CD4-positive, alpha-beta T cell (primary cell): ENCODE measurements around the gene TBC1D2B. TPM values are rescaled to one million over a fixed set of nuclear protein-coding genes. Genes with fewer than 3 reads are reported as not detected.
A peak's percentile ranks its signal among the peaks of the same experiment; 100 is the strongest.

Experiments
- ATAC-seq: fragments of 200-7000 bp; cut with Tn5 transposase; one replicate; pipeline ENCODE4 v1.10.0; 2022; ENCODE audit warnings: mild to moderate bottlenecking; ENCODE audit not compliant: poor library complexity
- CTCF ChIA-PET: fragments of 350-600 bp; sonication (Branson Sonifier 250); formaldehyde crosslinking; loops from one replicate; lab custom pipeline; 2021; ENCODE audit warnings: antibody characterized with exemption, inconsistent platforms; lab: Charles Lee
- POLR2A ChIA-PET: fragments of 350-600 bp; sonication (Branson Sonifier 250); formaldehyde crosslinking; loops from one replicate; lab custom pipeline; 2021; ENCODE audit warnings: antibody characterized with exemption, inconsistent platforms; lab: Charles Lee
- DNase-seq, 14 experiments: peaks; one replicate each; pipeline ENCODE4 v3.0.0-alpha.2; 2013 to 2020; ENCODE audit warnings: mixed read lengths in 2 of 14
- H3K27ac ChIP-seq, 2 donors: one replicate each; pipeline versions ENCODE4 v1.5.1 to v1.7.0; 2013; ENCODE audit warnings: low read length in 2 of 2, low read depth in 1 of 2, mild to moderate bottlenecking in 1 of 2
- H3K27me3 ChIP-seq, 2 experiments: 1 replicate in 1 of 2; 2 replicates in 1 of 2; pipeline versions ENCODE4 v1.6.1 to v1.7.0; 2013; ENCODE audit warnings: low read length in 2 of 2, control low read depth in 1 of 2, mild to moderate bottlenecking in 1 of 2, moderate library complexity in 1 of 2; ENCODE audit not compliant: insufficient read depth in 2 of 2, control insufficient read depth in 1 of 2
- H3K36me3 ChIP-seq: one replicate; pipeline ENCODE4 v1.6.1; 2013; ENCODE audit warnings: low read length, control low read depth; ENCODE audit not compliant: insufficient read depth
- H3K4me1 ChIP-seq: one replicate; pipeline ENCODE4 v1.6.1; 2013; ENCODE audit warnings: low read length, control low read depth; ENCODE audit not compliant: insufficient read depth
- H3K4me3 ChIP-seq: one replicate; pipeline ENCODE4 v1.5.1; 2013; ENCODE audit warnings: mild to moderate bottlenecking, low read length, moderate library complexity
- H3K9me3 ChIP-seq, 2 experiments: 1 replicate in 1 of 2; 2 replicates in 1 of 2; pipeline versions ENCODE4 v1.6.1 to v1.7.0; 2013; ENCODE audit warnings: low read length in 2 of 2, mild to moderate bottlenecking in 2 of 2, control low read depth in 1 of 2, moderate library complexity in 1 of 2; ENCODE audit not compliant: control insufficient read depth in 1 of 2, insufficient read depth in 1 of 2
- H3K27ac Mint-ChIP-seq: one replicate; pipeline ENCODE4 v1.8.0; 2020; ENCODE audit warnings: mixed read lengths
- H3K27me3 Mint-ChIP-seq: one replicate; pipeline ENCODE4 v1.8.0; 2021; ENCODE audit warnings: mixed read lengths
- H3K36me3 Mint-ChIP-seq: one replicate; pipeline ENCODE4 v1.8.0; 2021; ENCODE audit warnings: low read depth, mixed read lengths
- H3K4me1 Mint-ChIP-seq: one replicate; pipeline ENCODE4 v1.8.0; 2021; ENCODE audit warnings: low read depth, mixed read lengths
- H3K4me3 Mint-ChIP-seq: one replicate; pipeline ENCODE4 v1.8.0; 2020; ENCODE audit warnings: mild to moderate bottlenecking, mixed read lengths
- H3K9me3 Mint-ChIP-seq: one replicate; pipeline ENCODE4 v1.8.0; 2020; ENCODE audit warnings: mixed read lengths
- intact Hi-C, 2 experiments: fragments of 100-400 bp; cut with DNase I in 1 of 2; cut with micrococcal nuclease in 1 of 2; formaldehyde crosslinking; loops; one replicate each; pipeline versions ENCODE4 v1.15.1 to v1.9.0; 2023 to 2025; cut with DNase I, micrococcal nuclease
- total RNA-seq, 174 experiments: library from RNA in 2 of 174; stranded (reverse) in 2 of 174; gene quantifications; one replicate each; pipeline ENCODE4 v1.2.3 and lab custom pipeline; 2021 to 2026
- TF ChIP-seq, protein P1 (sequence below): fragments of 200-600 bp; IDR thresholded peaks from one replicate; pipeline ENCODE4 v1.8.0; 2022; ENCODE audit warnings: antibody characterized with exemption, mild to moderate bottlenecking

TBC1D2B gene
- total RNA-seq, 2 experiments from 2014 or later: 89.3 to 97.6 TPM

DNA sequence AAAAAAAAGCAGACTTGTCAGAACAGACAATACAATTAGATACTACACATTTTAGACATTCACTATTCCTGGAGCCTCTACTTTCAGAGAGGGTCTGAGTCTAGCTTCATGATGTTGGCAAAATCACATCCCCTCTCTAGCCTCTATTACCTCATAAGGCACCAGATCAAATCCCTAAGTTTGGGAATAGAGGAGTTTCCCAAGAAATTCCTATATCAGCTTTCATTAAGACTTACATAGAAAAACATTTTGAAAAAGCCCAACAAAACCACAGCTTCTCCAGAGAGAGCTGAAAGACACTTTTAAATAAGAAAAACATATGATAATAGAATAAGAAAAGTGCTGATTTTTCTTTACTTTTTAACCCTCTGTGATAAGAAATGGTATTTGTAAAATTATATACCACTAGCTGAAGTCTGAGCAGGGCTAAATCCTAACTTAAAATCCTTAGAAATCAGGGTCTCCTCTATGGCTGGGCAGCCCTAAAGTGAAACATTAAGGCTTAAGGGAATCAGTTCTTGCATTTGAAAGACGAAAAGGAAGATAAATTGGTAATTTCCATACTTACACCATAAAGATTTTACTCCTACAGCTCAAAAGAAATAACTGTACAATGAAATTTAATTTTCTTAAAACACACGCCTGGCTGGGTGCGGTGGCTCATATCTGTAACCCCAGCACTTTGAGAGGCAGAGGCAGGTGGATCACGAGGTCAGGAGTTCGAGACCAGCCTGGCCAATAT lies 4.3 kb downstream of the TBC1D2B start:
- Mint-ChIP-seq H3K4me1 (peaks cover 56% of the 10 kb centered on the region), H3K4me3 (peak overlapping the region; percentile 78), H3K27me3 (no peaks in the 10 kb centered on the region), H3K36me3 (peaks cover 26% of the 10 kb centered on the region), H3K27ac (no peak overlapping the region), H3K9me3 (no peaks in the 10 kb centered on the region)
- no peaks in the 10 kb centered on the region for H3K9me3 ChIP-seq
- intact Hi-C loops: loop anchor here in 1 of 2 experiments (2.0 kb wide), 1 partner anchor 14 kb away; no protein-coding TSS in a partner anchor
- DNase-seq: no peak
- peak; percentile 4 for ATAC-seq
- POLR2A ChIA-PET: interaction anchor here (0.9 to 14.8 kb wide), 7 partner anchors 11 to 83 kb away, joined by 3 to 304 read pairs (median 4); no protein-coding TSS in a partner anchor
- CTCF ChIA-PET: interaction anchor here (1.1 to 1.7 kb wide), 2 partner anchors 35 to 74 kb away, joined by 3 to 6 read pairs; no protein-coding TSS in a partner anchor
- peak overlapping the region; percentile 45 to 53 for H3K27ac ChIP-seq
- H3K36me3 ChIP-seq: no peaks in the 10 kb centered on the region
- H3K27me3 ChIP-seq: no peaks in the 10 kb centered on the region
- H3K4me3 ChIP-seq: peak overlapping the region; percentile 19
- TF ChIP-seq, protein P1, sequence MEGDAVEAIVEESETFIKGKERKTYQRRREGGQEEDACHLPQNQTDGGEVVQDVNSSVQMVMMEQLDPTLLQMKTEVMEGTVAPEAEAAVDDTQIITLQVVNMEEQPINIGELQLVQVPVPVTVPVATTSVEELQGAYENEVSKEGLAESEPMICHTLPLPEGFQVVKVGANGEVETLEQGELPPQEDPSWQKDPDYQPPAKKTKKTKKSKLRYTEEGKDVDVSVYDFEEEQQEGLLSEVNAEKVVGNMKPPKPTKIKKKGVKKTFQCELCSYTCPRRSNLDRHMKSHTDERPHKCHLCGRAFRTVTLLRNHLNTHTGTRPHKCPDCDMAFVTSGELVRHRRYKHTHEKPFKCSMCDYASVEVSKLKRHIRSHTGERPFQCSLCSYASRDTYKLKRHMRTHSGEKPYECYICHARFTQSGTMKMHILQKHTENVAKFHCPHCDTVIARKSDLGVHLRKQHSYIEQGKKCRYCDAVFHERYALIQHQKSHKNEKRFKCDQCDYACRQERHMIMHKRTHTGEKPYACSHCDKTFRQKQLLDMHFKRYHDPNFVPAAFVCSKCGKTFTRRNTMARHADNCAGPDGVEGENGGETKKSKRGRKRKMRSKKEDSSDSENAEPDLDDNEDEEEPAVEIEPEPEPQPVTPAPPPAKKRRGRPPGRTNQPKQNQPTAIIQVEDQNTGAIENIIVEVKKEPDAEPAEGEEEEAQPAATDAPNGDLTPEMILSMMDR: no peak
- peaks cover 81% of the 10 kb centered on the region for H3K4me1 ChIP-seq

DNA sequence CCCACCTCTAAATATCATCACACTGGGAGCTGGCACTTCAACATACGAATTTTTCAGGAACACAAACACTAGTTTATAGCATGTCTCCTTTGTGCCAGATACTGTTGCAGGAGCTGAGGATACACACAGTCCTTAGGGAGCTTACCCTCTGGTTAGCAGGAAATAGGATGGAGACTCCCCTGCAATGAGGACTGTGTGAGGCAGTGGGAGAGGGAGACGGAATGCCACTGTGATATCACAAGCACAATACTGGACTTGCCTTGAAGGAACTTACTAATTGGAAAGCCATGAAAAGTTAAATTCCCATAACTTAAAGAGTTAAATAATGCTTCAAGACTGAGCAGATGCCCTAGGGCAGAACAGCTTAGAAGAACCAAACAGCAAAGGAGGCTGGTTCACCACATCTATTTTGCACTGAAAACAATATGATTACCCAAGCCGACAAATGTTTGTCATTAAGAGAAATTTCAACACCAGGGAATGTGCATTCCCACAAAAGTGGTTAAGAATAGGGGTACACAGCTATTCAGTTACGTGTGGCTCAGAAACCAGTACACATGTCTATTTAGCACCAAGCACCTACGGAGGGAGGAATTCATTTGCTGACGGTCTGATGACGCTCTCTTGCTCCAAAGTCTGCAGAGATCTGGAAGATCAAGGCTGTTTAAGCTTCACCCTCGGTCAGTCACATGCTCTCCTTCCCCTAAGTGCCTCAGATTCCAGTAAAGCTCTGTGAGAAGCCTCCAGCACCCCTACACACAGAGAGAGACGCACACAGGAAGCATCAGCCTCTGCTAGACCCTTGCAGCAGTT lies 5.2 kb downstream of the TBC1D2B start:
- peak in 7 of 14 experiments; percentile 33 to 72 (median 53) for DNase-seq
- no peaks in the 10 kb centered on the region for H3K36me3 ChIP-seq

More for the DNA sequence above, 5.2 kb downstream of the TBC1D2B start:
- ChIA-PET CTCF (interaction anchor here (1.1 to 2.1 kb wide), 3 partner anchors 10 to 73 kb away, joined by 3 to 9 read pairs (median 6); no protein-coding TSS in a partner anchor), POLR2A (interaction anchor here (0.9 to 14.8 kb wide), 6 partner anchors 10 to 82 kb away, joined by 3 to 304 read pairs (median 10); no protein-coding TSS in a partner anchor)
- no peaks in the 10 kb centered on the region for H3K27me3 Mint-ChIP-seq
- peak overlapping the region; percentile 78 for H3K4me3 Mint-ChIP-seq
- peaks cover 83% of the 10 kb centered on the region for H3K4me1 ChIP-seq
- ATAC-seq: peak; percentile 62
- H3K9me3 Mint-ChIP-seq: no peaks in the 10 kb centered on the region
- H3K27me3 ChIP-seq: no peaks in the 10 kb centered on the region
- peaks cover 51% of the 10 kb centered on the region for H3K4me1 Mint-ChIP-seq
- H3K9me3 ChIP-seq: no peaks in the 10 kb centered on the region
- TF ChIP-seq, protein P1: no peak
- intact Hi-C loops: loop anchor here (1.0 to 2.0 kb wide), 2 partner anchors 13 to 38 kb away; no protein-coding TSS in a partner anchor
- peak overlapping the region; percentile 19 for H3K4me3 ChIP-seq
- H3K36me3 Mint-ChIP-seq: peaks cover 20% of the 10 kb centered on the region
- no peak overlapping the region for H3K27ac Mint-ChIP-seq
- H3K27ac ChIP-seq: peak overlapping the region; percentile 45 to 53
